Measurements from ENCODE around the gene MYOCD.

DNA sequence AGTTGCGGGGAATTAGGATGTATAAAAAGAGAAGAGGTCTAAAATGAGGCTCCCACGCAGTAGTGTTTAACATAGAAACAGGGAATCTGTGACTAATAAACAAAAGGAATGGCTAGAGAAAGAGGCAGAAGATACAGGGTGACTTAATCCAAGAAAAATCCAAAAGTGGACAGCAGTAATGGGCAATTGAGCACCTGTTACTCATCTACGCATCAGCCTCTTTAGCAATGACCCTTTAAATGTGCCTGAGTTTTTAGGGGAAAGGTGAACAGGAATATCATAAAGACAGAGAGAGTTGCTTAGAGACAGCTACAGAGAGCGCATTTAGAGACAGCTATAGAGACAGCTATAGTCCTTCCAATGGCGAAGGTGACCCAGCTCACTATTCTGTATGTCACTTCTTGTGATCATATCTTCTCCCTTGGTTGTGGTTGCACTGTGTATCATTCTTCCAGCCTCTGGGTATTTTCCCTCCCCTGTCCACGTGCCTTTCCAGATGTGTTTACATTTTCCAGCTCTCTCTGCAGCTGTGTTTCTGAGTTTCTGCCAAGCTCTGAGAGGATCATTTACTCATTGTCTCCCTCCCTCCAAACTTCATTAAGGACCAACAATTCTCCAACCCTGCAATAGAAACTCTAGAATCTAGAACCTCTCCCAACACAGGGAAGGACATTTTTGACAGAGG, 61.5 kb downstream of the MYOCD start:
- TF ChIP-seq, protein P1, sequence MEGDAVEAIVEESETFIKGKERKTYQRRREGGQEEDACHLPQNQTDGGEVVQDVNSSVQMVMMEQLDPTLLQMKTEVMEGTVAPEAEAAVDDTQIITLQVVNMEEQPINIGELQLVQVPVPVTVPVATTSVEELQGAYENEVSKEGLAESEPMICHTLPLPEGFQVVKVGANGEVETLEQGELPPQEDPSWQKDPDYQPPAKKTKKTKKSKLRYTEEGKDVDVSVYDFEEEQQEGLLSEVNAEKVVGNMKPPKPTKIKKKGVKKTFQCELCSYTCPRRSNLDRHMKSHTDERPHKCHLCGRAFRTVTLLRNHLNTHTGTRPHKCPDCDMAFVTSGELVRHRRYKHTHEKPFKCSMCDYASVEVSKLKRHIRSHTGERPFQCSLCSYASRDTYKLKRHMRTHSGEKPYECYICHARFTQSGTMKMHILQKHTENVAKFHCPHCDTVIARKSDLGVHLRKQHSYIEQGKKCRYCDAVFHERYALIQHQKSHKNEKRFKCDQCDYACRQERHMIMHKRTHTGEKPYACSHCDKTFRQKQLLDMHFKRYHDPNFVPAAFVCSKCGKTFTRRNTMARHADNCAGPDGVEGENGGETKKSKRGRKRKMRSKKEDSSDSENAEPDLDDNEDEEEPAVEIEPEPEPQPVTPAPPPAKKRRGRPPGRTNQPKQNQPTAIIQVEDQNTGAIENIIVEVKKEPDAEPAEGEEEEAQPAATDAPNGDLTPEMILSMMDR (IDR thresholded peaks at IDR 0.05; ENCODE audit: low read length): no peak
- no peak for TF ChIP-seq EZH2 (IDR thresholded peaks at IDR 0.05; ENCODE audit: borderline replicate concordance, low read length)

Data from OCI-LY1 (cell line).